ENCODE results near the gene ZBTB46.
"Not testable (repeated sequence)": the region's sequence is repeated elsewhere in the genome, so short reads cannot be mapped to it uniquely, and the experiment has no call there.

ZBTB46 gene

GRCh38 chr20:63787302-63787701 lies 43.8 kb downstream of the ZBTB46 start:
- DNase-seq, result peak; percentile 16

- DNase-seq, result no peak
These were observed 45.4 kb downstream of the ZBTB46 start for GRCh38 chr20:63785691-63786131.

DNA sequence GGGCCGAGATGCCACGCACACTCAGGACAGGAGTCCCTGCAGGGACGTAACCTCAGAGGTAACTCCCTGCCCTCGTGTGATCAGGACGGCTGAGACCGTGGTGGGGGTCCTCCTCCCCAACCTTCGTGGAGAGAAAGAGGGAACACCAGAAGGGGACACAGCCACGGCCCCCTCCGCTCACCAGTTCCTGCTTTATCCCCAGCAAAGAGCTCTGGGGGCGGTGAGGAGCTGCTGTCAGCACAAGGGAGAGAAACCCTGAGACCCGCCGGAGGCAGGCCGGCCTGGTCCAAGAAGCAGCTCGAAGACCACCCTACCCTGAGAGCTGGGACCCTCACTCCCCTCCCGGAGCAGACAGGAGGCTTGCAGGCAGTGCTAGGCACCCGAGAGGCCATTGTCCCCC lies 47.1 kb downstream of the ZBTB46 start:
- DNase-seq, result peak; percentile 10

GRCh38 chr20:63782521-63782971 lies 48.5 kb downstream of the ZBTB46 start:
- peak; percentile 7 for DNase-seq

- no peak for DNase-seq
These were observed 49.0 kb downstream of the ZBTB46 start for GRCh38 chr20:63782051-63782471.

- DNase-seq, result peak; percentile 4
These were observed 49.9 kb downstream of the ZBTB46 start for GRCh38 chr20:63781181-63781580.

- peak; percentile 7 for DNase-seq
These were observed 52.2 kb downstream of the ZBTB46 start for GRCh38 chr20:63778857-63779256.

DNA sequence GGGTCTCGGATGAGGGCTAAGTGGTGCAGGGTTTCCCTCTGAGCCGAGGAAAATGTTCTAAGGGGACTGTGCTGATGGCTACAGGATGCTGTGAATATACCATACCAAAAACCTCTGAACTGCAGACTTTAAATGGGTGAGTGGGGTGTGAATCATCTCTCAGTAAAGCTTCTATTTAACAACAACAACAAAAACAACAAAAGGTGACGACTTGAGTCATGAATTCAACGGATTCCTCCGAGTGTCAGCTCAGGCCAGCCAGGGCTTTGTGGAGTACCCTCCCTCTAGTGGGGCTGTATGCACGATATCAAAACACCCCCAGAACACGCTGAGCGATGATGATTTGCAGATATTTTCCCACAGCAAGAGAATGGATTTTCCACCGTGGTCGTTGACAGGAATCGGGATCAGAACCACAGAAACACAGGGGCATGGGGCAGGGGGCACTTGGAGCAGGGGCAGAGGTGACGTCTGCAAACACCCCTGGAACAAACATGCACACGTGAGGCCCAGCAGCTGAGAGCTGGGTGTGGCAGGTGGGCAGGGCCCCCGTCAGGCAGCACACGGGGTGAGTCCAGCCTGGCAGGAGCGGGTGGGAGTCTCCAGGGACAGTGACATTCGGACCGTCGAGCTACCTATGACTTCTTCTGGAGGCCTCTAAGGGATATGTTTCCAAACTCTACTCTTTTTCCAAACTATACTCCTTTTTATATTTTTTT lies 52.9 kb downstream of the ZBTB46 start:
- no peak for DNase-seq

DNA sequence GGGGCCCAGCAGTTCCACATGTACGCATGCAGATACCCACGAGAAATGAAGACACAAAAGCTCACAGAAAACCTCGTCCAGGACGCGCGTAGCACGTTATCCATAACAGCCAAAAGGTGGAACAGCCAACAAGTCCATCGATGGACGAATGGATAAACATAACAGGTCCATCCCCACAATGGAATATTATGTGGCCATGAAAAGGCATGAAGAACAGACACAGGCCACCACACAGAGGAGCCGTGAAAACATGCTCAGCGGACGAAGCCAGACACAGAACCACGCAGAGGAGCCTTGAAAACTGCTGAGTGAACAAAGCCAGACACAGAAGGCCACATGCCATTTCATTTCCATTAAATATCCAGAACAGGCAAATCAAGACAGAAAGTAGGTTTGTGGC lies 53.5 kb downstream of the ZBTB46 start:
- peak; percentile 4 for DNase-seq

DNA sequence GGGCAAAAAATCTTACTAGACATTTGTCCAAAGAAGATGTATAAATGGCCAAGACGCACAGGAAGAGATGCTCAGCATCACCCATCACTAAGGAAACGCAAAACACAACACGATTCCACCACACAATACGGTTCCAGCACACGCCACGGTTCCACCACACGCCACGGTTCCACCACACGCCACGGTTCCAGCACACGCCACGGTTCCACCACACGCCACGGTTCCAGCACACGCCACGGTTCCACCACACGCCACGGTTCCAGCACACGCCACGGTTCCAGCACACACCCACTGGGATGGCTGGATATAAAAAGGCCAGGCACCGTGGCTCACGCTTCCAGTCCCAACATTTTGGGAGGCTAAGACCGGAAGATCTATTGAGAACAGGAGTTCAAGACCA lies 54.2 kb downstream of the ZBTB46 start:
- not testable (repeated sequence) for DNase-seq

DNA sequence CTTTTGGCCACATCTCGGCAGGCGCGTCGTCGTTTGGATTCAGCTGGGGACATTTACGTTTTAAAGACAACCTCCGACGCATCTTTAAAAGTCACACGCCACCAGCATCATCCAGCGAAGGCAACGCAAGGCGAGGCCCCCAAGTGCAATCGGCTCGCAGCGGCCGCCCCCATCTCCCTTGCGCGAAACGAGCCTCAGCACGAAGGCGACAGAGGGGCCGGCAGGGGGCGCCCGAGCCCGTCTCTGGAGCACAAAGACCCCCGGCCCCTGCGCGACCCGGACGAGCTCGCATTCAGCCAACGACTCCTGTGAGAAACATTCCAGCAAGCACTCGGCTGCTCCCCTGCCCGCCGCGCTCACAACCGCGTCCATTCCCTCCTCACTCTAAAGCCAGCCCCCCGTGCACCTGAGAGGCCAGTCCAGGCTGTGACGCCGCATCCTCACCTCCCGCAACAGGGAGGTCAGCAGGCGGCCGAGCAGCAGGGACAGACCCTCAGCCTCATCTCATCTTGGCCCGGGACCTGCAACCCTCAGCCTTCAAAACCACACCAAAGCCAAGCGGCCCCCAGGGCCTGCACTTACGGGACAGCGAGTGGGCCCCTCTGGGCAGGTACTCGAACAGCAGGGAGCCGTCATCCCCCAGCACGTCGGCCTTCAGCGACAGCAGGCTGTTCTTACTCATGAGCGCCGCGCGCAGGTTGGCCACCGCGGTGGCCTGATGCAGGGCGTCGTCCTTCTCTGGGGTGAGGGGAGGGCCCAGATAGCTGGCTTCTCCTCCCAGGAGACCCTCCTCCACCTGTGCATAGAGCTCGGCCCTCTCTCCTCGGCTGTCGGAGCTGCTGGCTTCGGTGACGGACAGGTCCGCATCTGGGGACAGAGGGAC lies 55.7 kb downstream of the ZBTB46 start:
- peak; percentile 83 for DNase-seq

DNA sequence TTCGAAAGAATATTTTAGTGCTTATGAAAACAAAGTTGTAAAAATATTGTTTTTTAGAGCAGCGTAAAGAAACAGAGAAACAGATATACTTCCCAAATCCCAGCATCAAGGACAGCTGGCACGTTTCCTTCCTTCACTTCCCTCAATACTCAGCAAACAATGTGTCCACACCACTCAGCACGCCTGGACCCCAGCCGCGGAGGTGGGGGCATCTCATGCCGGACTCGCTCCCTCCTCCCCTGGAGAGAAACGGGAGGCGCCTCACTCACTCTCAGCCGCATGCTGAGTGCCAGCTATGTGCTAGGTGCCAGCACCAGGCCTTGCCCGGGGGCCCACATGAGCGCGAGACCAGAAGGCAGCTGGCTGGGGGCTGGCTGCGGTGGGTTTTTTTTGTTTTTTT lies 56.8 kb downstream of the ZBTB46 start:
- peak; percentile 28 for DNase-seq

GRCh38 chr20:63773571-63774241 lies 57.4 kb downstream of the ZBTB46 start:
- peak; percentile 18 for DNase-seq

DNA sequence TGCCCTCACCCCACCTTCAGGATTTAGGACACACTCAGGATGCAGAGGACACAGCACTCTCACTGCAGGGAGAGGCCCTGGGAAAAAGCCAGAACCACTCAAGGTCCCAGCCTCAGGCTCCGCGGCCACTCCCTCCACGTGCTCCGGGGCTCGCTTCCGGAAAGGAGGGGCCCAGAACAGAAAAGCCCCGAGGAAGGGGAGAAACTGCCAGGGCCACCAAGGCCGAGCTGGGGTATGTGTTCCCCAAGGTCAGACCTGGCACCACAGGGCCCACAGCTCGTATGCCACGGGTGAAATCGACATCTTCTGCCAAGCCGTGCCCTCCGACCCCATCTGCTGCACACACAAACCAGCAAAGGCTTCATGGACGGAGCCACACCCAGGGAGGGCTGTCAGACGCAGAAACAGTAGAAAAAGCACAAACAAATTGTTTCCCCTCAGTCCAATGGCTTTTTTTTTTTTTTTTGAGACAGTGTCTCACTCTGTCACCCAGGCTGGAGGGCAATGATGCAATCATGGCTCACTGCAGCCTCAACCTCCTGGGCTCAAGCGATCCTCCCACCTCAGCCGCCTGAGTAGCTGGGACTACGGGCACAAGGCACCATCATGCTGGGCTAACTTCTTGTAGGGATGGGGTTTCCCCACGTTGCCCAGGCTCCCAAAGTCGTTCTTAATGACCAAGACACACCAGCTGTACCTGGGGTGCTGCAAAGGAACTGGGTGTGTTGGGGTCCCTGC lies 58.1 kb downstream of the ZBTB46 start:
- DNase-seq, result peak; percentile 20

GRCh38 chr20:63771046-63771707 lies 59.9 kb downstream of the ZBTB46 start:
- DNase-seq, result no peak

DNA sequence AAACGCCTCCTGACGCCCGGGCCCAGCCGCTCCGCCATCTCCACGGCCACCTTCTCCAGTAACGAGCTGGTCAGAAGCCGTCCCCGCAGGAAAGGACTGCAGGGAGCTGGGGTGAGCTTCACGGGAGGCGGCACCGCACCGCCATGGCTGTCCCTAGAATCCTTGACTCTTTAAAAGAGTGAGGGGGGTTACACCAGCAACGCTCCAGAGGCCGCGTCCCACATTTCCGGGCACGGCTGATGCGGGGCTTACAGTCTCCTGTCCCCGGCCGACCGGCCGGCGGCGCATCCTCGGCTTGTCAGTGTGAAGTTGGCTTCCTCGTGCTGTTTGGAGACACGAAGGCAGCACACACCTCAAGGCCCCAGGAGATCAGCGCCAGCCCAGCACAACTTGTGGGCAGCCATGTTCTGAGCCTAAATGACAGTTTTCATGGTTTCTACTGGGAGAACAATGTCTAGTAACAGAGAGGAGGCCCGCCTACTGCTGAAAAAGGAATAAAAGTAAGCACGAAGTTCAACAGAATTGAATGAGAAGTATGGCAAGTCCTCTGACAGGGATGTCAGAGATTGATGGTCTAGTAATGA lies 61.1 kb downstream of the ZBTB46 start:
- no peak for DNase-seq

DNA sequence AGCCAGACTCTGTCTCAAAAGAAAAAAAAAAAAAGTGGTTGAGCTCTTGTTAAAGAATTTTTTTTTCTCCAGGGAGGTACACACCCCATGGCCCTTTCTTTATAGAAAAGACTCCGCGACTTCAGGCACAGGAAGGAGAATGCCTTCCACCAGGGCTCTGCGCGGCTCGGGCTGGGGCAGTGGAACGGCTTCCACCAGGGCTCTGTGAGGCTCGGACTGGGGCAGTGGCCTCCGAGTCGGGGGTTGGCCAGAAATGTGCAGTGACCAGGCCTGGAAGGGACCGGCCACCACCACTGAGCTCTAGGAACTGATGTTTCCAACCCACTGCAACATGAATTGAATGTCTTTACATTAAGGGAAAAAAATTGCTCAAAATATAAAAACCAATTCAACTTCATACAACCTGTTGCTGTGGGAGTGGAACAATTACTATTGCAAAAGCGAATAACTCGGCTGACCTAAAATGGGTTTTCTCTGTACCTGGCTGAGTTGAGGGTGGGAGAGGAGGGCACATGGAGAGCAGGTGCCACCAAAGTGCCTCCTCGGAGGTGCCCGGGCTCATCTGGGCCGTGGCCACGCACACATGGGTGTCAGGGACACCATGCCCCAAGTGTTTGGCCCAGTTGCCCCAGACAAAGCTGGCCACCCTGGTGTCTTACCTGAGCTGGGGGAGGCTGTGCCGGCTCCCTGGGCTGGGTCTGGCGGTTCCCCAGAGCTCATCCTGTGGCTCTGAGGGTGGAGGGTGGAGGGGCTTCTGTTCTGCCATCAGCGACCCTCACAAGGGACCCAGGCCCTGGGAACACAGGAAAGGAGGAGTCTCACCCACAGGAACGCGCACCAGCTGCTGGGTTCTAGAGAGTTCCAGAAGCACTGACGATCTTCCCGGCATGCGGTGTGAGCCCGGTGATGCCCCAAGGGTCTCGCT lies 62.2 kb downstream of the ZBTB46 start:
- no peak for DNase-seq

- no peak for DNase-seq
These were observed 63.2 kb downstream of the ZBTB46 start for GRCh38 chr20:63767886-63768285.

DNA sequence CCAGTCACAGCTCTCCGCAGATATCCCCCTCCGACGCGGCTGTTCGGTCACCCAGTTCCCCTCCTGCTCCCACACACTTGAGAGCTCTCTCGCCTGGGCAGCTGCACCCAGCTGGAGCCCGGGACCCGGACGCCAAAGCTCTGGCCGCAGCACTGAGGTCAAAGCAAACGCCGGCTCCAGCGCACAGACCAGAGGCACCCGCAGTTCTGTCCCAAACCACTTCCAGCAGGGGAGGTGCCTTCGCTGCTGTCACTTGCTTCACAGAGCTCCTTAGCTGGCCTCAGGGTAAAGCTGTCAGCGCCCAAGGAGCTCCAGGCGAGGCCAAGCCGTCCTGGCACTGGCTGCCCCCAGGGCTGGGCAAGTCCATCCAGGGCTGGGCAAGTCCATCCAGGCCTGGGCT lies 63.6 kb downstream of the ZBTB46 start:
- no peak for DNase-seq

GRCh38 chr20:63766695-63767426 lies 64.2 kb downstream of the ZBTB46 start:
- DNase-seq, result no peak
